ENCODE results near the gene CZIB.

Gene CZIB

GRCh38 chr1:53190210-53190611, 30.2 kb downstream of the CZIB start:
- H2AFZ ChIP-seq (ENCODE audit: low read length), result no peak overlapping the region
- H3K9me3 ChIP-seq (ENCODE audit: low read length), result no peaks in the 10 kb centered on the region
- no peak overlapping the region for H3K4me3 ChIP-seq (ENCODE audit: low read depth, low read length, poor library complexity, severe bottlenecking)
- no peak overlapping the region for H3K9ac ChIP-seq (ENCODE audit: low read length)
- H3K36me3 ChIP-seq (ENCODE audit: insufficient read depth, low read length), result no peaks in the 10 kb centered on the region
- 0 out of 2 replicates have a peak, but pooled peaks cover 5% of the 10 kb centered on the region for H3F3A ChIP-seq (ENCODE audit: insufficient read depth, low read length)
- H3K4me2 ChIP-seq (ENCODE audit: low read length), result no peak overlapping the region
- H4K20me1 ChIP-seq (ENCODE audit: insufficient read depth, low read length), result no peaks in the 10 kb centered on the region
- no peaks in the 10 kb centered on the region for H3K9me2 ChIP-seq (ENCODE audit: low read depth, low read length)
- TF ChIP-seq EZH2 (IDR thresholded peaks at IDR 0.05; ENCODE audit: borderline replicate concordance, low read length), result no peak
- TF ChIP-seq CTCF (IDR thresholded peaks at IDR 0.05; ENCODE audit: low read length), result no peak
- H3K4me1 ChIP-seq (ENCODE audit: insufficient read depth, low read length, severe bottlenecking), result no peaks in the 10 kb centered on the region
- no peak overlapping the region for H3K27ac ChIP-seq (ENCODE audit: low read depth, low read length, poor library complexity, severe bottlenecking)
- no peaks in the 10 kb centered on the region for H3K27me3 ChIP-seq (ENCODE audit: insufficient read depth, low read length)
- no peaks in the 10 kb centered on the region for H3K79me2 ChIP-seq (ENCODE audit: insufficient read depth, low read length)

- no peaks in the 10 kb centered on the region for H3K9me2 ChIP-seq (ENCODE audit: low read depth, low read length)
- H3K4me2 ChIP-seq (ENCODE audit: low read length), result no peak overlapping the region
- no peak overlapping the region for H3K27ac ChIP-seq (ENCODE audit: low read depth, low read length, poor library complexity, severe bottlenecking)
- TF ChIP-seq CTCF (IDR thresholded peaks at IDR 0.05; ENCODE audit: low read length) (no peak), EZH2 (IDR thresholded peaks at IDR 0.05; ENCODE audit: borderline replicate concordance, low read length) (no peak)
- H3K4me3 ChIP-seq (ENCODE audit: low read depth, low read length, poor library complexity, severe bottlenecking), result no peak overlapping the region
- H4K20me1 ChIP-seq (ENCODE audit: insufficient read depth, low read length), result no peaks in the 10 kb centered on the region
- no peak overlapping the region for H3K9ac ChIP-seq (ENCODE audit: low read length)
- H3K9me3 ChIP-seq (ENCODE audit: low read length), result no peaks in the 10 kb centered on the region
- no peaks in the 10 kb centered on the region for H3K4me1 ChIP-seq (ENCODE audit: insufficient read depth, low read length, severe bottlenecking)
- H3K27me3 ChIP-seq (ENCODE audit: insufficient read depth, low read length), result no peaks in the 10 kb centered on the region
- H2AFZ ChIP-seq (ENCODE audit: low read length), result no peak overlapping the region
- no peaks in the 10 kb centered on the region for H3K36me3 ChIP-seq (ENCODE audit: insufficient read depth, low read length)
- 0 out of 2 replicates have a peak, but pooled peaks cover 3% of the 10 kb centered on the region for H3F3A ChIP-seq (ENCODE audit: insufficient read depth, low read length)
- H3K79me2 ChIP-seq (ENCODE audit: insufficient read depth, low read length), result no peaks in the 10 kb centered on the region
These were observed 31.4 kb downstream of the CZIB start for GRCh38 chr1:53189061-53189460.

- Histone ChIP-seq H2AFZ (ENCODE audit: low read length) (no peak overlapping the region), H3K79me2 (ENCODE audit: insufficient read depth, low read length) (no peaks in the 10 kb centered on the region), H3K4me2 (ENCODE audit: low read length) (no peak overlapping the region), H3K4me3 (ENCODE audit: low read depth, low read length, poor library complexity, severe bottlenecking) (no peak overlapping the region), H3K9me3 (ENCODE audit: low read length) (no peaks in the 10 kb centered on the region), H3K27me3 (ENCODE audit: insufficient read depth, low read length) (no peaks in the 10 kb centered on the region), H3K36me3 (ENCODE audit: insufficient read depth, low read length) (no peaks in the 10 kb centered on the region), H3F3A (ENCODE audit: insufficient read depth, low read length) (no peaks in the 10 kb centered on the region), H4K20me1 (ENCODE audit: insufficient read depth, low read length) (no peaks in the 10 kb centered on the region), H3K9me2 (ENCODE audit: low read depth, low read length) (no peaks in the 10 kb centered on the region), H3K4me1 (ENCODE audit: insufficient read depth, low read length, severe bottlenecking) (no peaks in the 10 kb centered on the region), H3K27ac (ENCODE audit: low read depth, low read length, poor library complexity, severe bottlenecking) (no peak overlapping the region), H3K9ac (ENCODE audit: low read length) (no peak overlapping the region)
- TF ChIP-seq EZH2 (IDR thresholded peaks at IDR 0.05; ENCODE audit: borderline replicate concordance, low read length) (no peak), CTCF (IDR thresholded peaks at IDR 0.05; ENCODE audit: low read length) (no peak)
These were observed 32.3 kb downstream of the CZIB start for GRCh38 chr1:53188099-53188498.

Measured in OCI-LY1 (cell line).